ENCODE measurements around the gene GCG. TPM values are rescaled to one million over a fixed set of nuclear protein-coding genes. Genes with fewer than 3 reads are reported as not detected.

GCG gene
- polyA plus RNA-seq, 1 donor: 83.8 TPM

GRCh38 chr2:162156149-162156548 is 4.1 kb upstream of the GCG start:
- DNase-seq: no peak
- no peaks in the 10 kb centered on the region for H3K9me3 ChIP-seq (ENCODE audit: control insufficient read depth, low read depth, low read length)
- H3K27me3 ChIP-seq (ENCODE audit: control insufficient read depth, insufficient read depth, low read length): peaks cover 4% of the 10 kb centered on the region
- no peak overlapping the region for H3K27ac ChIP-seq (ENCODE audit: low read length)
- H3K4me3 ChIP-seq (ENCODE audit: low read length): no peak overlapping the region
- WGBS (ENCODE audit: insufficient coverage, low lambda C conversion rate): 80% methylated on average over 1 of the region's 3 CpGs
- no peaks in the 10 kb centered on the region for H3K4me1 ChIP-seq (ENCODE audit: control insufficient read depth, insufficient read depth, low read length)
- H3K36me3 ChIP-seq (ENCODE audit: control insufficient read depth, insufficient read depth, low read length): no peaks in the 10 kb centered on the region

- H3K36me3 ChIP-seq (ENCODE audit: control insufficient read depth, insufficient read depth, low read length): no peaks in the 10 kb centered on the region
- peaks cover 6% of the 10 kb centered on the region for H3K27me3 ChIP-seq (ENCODE audit: control insufficient read depth, insufficient read depth, low read length)
- H3K27ac ChIP-seq (ENCODE audit: low read length): no peak overlapping the region
- DNase-seq: no peak
- no peak overlapping the region for H3K4me3 ChIP-seq (ENCODE audit: low read length)
- no peaks in the 10 kb centered on the region for H3K4me1 ChIP-seq (ENCODE audit: control insufficient read depth, insufficient read depth, low read length)
- WGBS (ENCODE audit: insufficient coverage, low lambda C conversion rate): 67% methylated on average over 3 of the region's 3 CpGs
- H3K9me3 ChIP-seq (ENCODE audit: control insufficient read depth, low read depth, low read length): no peaks in the 10 kb centered on the region
Observed at GRCh38 chr2:162155093-162155492, 3.0 kb upstream of the GCG start.

GRCh38 chr2:162153608-162154224 is 1.7 kb upstream of the GCG start:
- no peak overlapping the region for H3K27ac ChIP-seq (ENCODE audit: low read length)
- 20% methylated on average over 1 of the region's 5 CpGs for WGBS (ENCODE audit: insufficient coverage, low lambda C conversion rate)
- no peaks in the 10 kb centered on the region for H3K36me3 ChIP-seq (ENCODE audit: control insufficient read depth, insufficient read depth, low read length)
- H3K4me1 ChIP-seq (ENCODE audit: control insufficient read depth, insufficient read depth, low read length): no peaks in the 10 kb centered on the region
- peak; percentile 44 to 52 for DNase-seq
- no peaks in the 10 kb centered on the region for H3K9me3 ChIP-seq (ENCODE audit: control insufficient read depth, low read depth, low read length)
- H3K4me3 ChIP-seq (ENCODE audit: low read length): no peak overlapping the region
- peaks cover 11% of the 10 kb centered on the region for H3K27me3 ChIP-seq (ENCODE audit: control insufficient read depth, insufficient read depth, low read length)

- WGBS (ENCODE audit: insufficient coverage, low lambda C conversion rate): no CpG with 5 or more reads among the region's 8 CpGs
- no peak overlapping the region for H3K4me3 ChIP-seq (ENCODE audit: low read length)
- H3K9me3 ChIP-seq (ENCODE audit: control insufficient read depth, low read depth, low read length): no peaks in the 10 kb centered on the region
- no peak overlapping the region for H3K27ac ChIP-seq (ENCODE audit: low read length)
- H3K4me1 ChIP-seq (ENCODE audit: control insufficient read depth, insufficient read depth, low read length): no peaks in the 10 kb centered on the region
- H3K36me3 ChIP-seq (ENCODE audit: control insufficient read depth, insufficient read depth, low read length): no peaks in the 10 kb centered on the region
- no peak for DNase-seq
- H3K27me3 ChIP-seq (ENCODE audit: control insufficient read depth, insufficient read depth, low read length): peaks cover 17% of the 10 kb centered on the region
Observed at GRCh38 chr2:162149940-162150339, 2.1 kb downstream of the GCG start.

GRCh38 chr2:162149466-162149865 is 2.6 kb downstream of the GCG start:
- no peaks in the 10 kb centered on the region for H3K36me3 ChIP-seq (ENCODE audit: control insufficient read depth, insufficient read depth, low read length)

GRCh38 chr2:162148956-162149355 is 3.1 kb downstream of the GCG start:
- no peak overlapping the region for H3K27ac ChIP-seq (ENCODE audit: low read length)
- no peak overlapping the region for H3K4me3 ChIP-seq (ENCODE audit: low read length)
- H3K27me3 ChIP-seq (ENCODE audit: control insufficient read depth, insufficient read depth, low read length): peaks cover 17% of the 10 kb centered on the region
- no peaks in the 10 kb centered on the region for H3K9me3 ChIP-seq (ENCODE audit: control insufficient read depth, low read depth, low read length)
- WGBS (ENCODE audit: insufficient coverage, low lambda C conversion rate): no CpG with 5 or more reads among the region's 3 CpGs
- H3K4me1 ChIP-seq (ENCODE audit: control insufficient read depth, insufficient read depth, low read length): no peaks in the 10 kb centered on the region
- no peaks in the 10 kb centered on the region for H3K36me3 ChIP-seq (ENCODE audit: control insufficient read depth, insufficient read depth, low read length)
- DNase-seq: no peak

More at GRCh38 chr2:162149466-162149865, 2.6 kb downstream of the GCG start:
- H3K27me3 ChIP-seq (ENCODE audit: control insufficient read depth, insufficient read depth, low read length): peaks cover 17% of the 10 kb centered on the region
- 71% methylated on average over 2 of the region's 2 CpGs for WGBS (ENCODE audit: insufficient coverage, low lambda C conversion rate)
- H3K4me3 ChIP-seq (ENCODE audit: low read length): no peak overlapping the region
- no peaks in the 10 kb centered on the region for H3K4me1 ChIP-seq (ENCODE audit: control insufficient read depth, insufficient read depth, low read length)
- H3K27ac ChIP-seq (ENCODE audit: low read length): no peak overlapping the region
- DNase-seq: no peak
- H3K9me3 ChIP-seq (ENCODE audit: control insufficient read depth, low read depth, low read length): no peaks in the 10 kb centered on the region

GRCh38 chr2:162143969-162144368 is 8.1 kb downstream of the GCG start:
- WGBS (ENCODE audit: insufficient coverage, low lambda C conversion rate): 83% methylated on average over 1 of the region's 4 CpGs
- Histone ChIP-seq H3K4me3 (ENCODE audit: low read length) (no peak overlapping the region), H3K36me3 (ENCODE audit: control insufficient read depth, insufficient read depth, low read length) (no peaks in the 10 kb centered on the region), H3K9me3 (ENCODE audit: control insufficient read depth, low read depth, low read length) (no peaks in the 10 kb centered on the region), H3K27ac (ENCODE audit: low read length) (no peak overlapping the region), H3K4me1 (ENCODE audit: control insufficient read depth, insufficient read depth, low read length) (no peaks in the 10 kb centered on the region), H3K27me3 (ENCODE audit: control insufficient read depth, insufficient read depth, low read length) (peaks cover 6% of the 10 kb centered on the region)
- no peak for DNase-seq

- Histone ChIP-seq H3K27ac (ENCODE audit: low read length) (no peak overlapping the region), H3K4me3 (ENCODE audit: low read length) (no peak overlapping the region), H3K4me1 (ENCODE audit: control insufficient read depth, insufficient read depth, low read length) (no peaks in the 10 kb centered on the region), H3K9me3 (ENCODE audit: control insufficient read depth, low read depth, low read length) (no peaks in the 10 kb centered on the region), H3K27me3 (ENCODE audit: control insufficient read depth, insufficient read depth, low read length) (peaks cover 3% of the 10 kb centered on the region), H3K36me3 (ENCODE audit: control insufficient read depth, insufficient read depth, low read length) (no peaks in the 10 kb centered on the region)
- DNase-seq: no peak
Observed at GRCh38 chr2:162138310-162138709, 13.7 kb downstream of the GCG start.

GRCh38 chr2:162127422-162127821 is 24.6 kb downstream of the GCG start:
- H3K36me3 ChIP-seq (ENCODE audit: control insufficient read depth, insufficient read depth, low read length): no peaks in the 10 kb centered on the region
- no peak for DNase-seq
- no peaks in the 10 kb centered on the region for H3K4me1 ChIP-seq (ENCODE audit: control insufficient read depth, insufficient read depth, low read length)
- no peak overlapping the region for H3K4me3 ChIP-seq (ENCODE audit: low read length)
- no peaks in the 10 kb centered on the region for H3K27me3 ChIP-seq (ENCODE audit: control insufficient read depth, insufficient read depth, low read length)
- WGBS (ENCODE audit: insufficient coverage, low lambda C conversion rate): no CpG with 5 or more reads among the region's 2 CpGs
- H3K27ac ChIP-seq (ENCODE audit: low read length): no peak overlapping the region
- H3K9me3 ChIP-seq (ENCODE audit: control insufficient read depth, low read depth, low read length): no peaks in the 10 kb centered on the region

- WGBS (ENCODE audit: insufficient coverage, low lambda C conversion rate): no CpG with 5 or more reads among the region's 2 CpGs
- Histone ChIP-seq H3K27ac (ENCODE audit: low read length) (no peak overlapping the region), H3K4me3 (ENCODE audit: low read length) (no peak overlapping the region), H3K9me3 (ENCODE audit: control insufficient read depth, low read depth, low read length) (no peaks in the 10 kb centered on the region), H3K36me3 (ENCODE audit: control insufficient read depth, insufficient read depth, low read length) (no peaks in the 10 kb centered on the region), H3K4me1 (ENCODE audit: control insufficient read depth, insufficient read depth, low read length) (no peaks in the 10 kb centered on the region), H3K27me3 (ENCODE audit: control insufficient read depth, insufficient read depth, low read length) (no peaks in the 10 kb centered on the region)
- no peak for DNase-seq
Observed at GRCh38 chr2:162126527-162126926, 25.5 kb downstream of the GCG start.

- Histone ChIP-seq H3K27ac (ENCODE audit: low read length) (no peak overlapping the region), H3K9me3 (ENCODE audit: control insufficient read depth, low read depth, low read length) (no peaks in the 10 kb centered on the region), H3K27me3 (ENCODE audit: control insufficient read depth, insufficient read depth, low read length) (no peaks in the 10 kb centered on the region), H3K36me3 (ENCODE audit: control insufficient read depth, insufficient read depth, low read length) (no peaks in the 10 kb centered on the region), H3K4me3 (ENCODE audit: low read length) (no peak overlapping the region), H3K4me1 (ENCODE audit: control insufficient read depth, insufficient read depth, low read length) (no peaks in the 10 kb centered on the region)
- no peak for DNase-seq
- no CpG with 5 or more reads among the region's 1 CpG for WGBS (ENCODE audit: insufficient coverage, low lambda C conversion rate)
Observed at GRCh38 chr2:162126111-162126519, 25.9 kb downstream of the GCG start.

All from large intestine (tissue), 3 donors.